Inferior parietal cortex (tissue), 1 donor: Measurements from ENCODE around the gene F5.

Experiments
- DNase-seq: peaks from one replicate; pipeline ENCODE4 v3.0.0-alpha.2; 2016; ENCODE audit errors: extremely low spot score

Gene F5

GRCh38 chr1:169588112-169588511 lies 1.8 kb upstream of the F5 start:
- DNase-seq = no peak

GRCh38 chr1:169586067-169586394 lies 250 bp downstream of the F5 start:
- DNase-seq = no peak

- DNase-seq = no peak
Measured at GRCh38 chr1:169585181-169585580, 1.1 kb downstream of the F5 start.

- DNase-seq = no peak
Measured at GRCh38 chr1:169584483-169585144, 1.7 kb downstream of the F5 start.

- DNase-seq = no peak
Measured at GRCh38 chr1:169577981-169578738, 8.1 kb downstream of the F5 start.

GRCh38 chr1:169576935-169577331 lies 9.3 kb downstream of the F5 start:
- DNase-seq = no peak

GRCh38 chr1:169576241-169576934 lies 9.9 kb downstream of the F5 start:
- DNase-seq = no peak

GRCh38 chr1:169574336-169574735 lies 11.9 kb downstream of the F5 start:
- DNase-seq = no peak

- DNase-seq = no peak
Measured at GRCh38 chr1:169572187-169572586, 14.1 kb downstream of the F5 start.

GRCh38 chr1:169571450-169571849 lies 14.8 kb downstream of the F5 start:
- no peak for DNase-seq

- no peak for DNase-seq
Measured at GRCh38 chr1:169570172-169570574, 16.1 kb downstream of the F5 start.

GRCh38 chr1:169568497-169568896 lies 17.8 kb downstream of the F5 start:
- no peak for DNase-seq

GRCh38 chr1:169565335-169566271 lies 20.7 kb downstream of the F5 start:
- DNase-seq = no peak

GRCh38 chr1:169563650-169564049 lies 22.6 kb downstream of the F5 start:
- DNase-seq = no peak

- DNase-seq = no peak
Measured at GRCh38 chr1:169563019-169563615, 23.2 kb downstream of the F5 start.

GRCh38 chr1:169561692-169562091 lies 24.6 kb downstream of the F5 start:
- DNase-seq = no peak

GRCh38 chr1:169557131-169557530 lies 29.1 kb downstream of the F5 start:
- no peak for DNase-seq

GRCh38 chr1:169550294-169550693 lies 36.0 kb downstream of the F5 start:
- peak; percentile 47 for DNase-seq

- no peak for DNase-seq
Measured at GRCh38 chr1:169548282-169548681, 38.0 kb downstream of the F5 start.

GRCh38 chr1:169546087-169546995 lies 39.9 kb downstream of the F5 start:
- peak; percentile 89 for DNase-seq
